HG02588 (cell line): ENCODE results near the gene TPMT.

Source experiments
- ATAC-seq: cut with Tn5 transposase; IDR thresholded peaks from one replicate; pipeline ENCODE4 v1.9.1; 2021; ENCODE audit warnings: mild to moderate bottlenecking, moderate library complexity; ENCODE audit not compliant: unreplicated experiment

Gene TPMT

GRCh38 chr6:18119236-18119635 is 35.6 kb downstream of the TPMT start:
- no peak for ATAC-seq

- no peak for ATAC-seq
Measured at GRCh38 chr6:18118330-18118729, 36.5 kb downstream of the TPMT start.

- no peak for ATAC-seq
Measured at GRCh38 chr6:18117136-18117535, 37.7 kb downstream of the TPMT start.

DNA sequence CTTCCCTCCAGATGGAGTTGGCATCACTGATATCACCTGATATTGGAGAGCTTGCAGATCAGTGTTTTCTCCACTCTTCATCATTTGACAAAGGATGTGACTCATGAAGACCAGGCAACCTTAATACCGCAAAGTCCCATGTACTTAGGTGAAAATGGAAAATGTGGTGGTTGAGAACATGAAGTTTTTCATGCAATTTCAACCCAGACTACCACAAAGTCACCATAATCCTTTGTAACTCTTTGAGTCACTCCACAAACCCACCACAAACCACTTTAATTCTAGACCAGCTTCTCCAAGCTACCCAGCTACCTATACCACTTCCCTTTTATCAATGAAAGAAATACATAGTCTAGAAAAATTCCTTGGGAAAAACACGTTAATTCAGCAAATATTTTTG is 39.5 kb downstream of the TPMT start:
- ATAC-seq = no peak

DNA sequence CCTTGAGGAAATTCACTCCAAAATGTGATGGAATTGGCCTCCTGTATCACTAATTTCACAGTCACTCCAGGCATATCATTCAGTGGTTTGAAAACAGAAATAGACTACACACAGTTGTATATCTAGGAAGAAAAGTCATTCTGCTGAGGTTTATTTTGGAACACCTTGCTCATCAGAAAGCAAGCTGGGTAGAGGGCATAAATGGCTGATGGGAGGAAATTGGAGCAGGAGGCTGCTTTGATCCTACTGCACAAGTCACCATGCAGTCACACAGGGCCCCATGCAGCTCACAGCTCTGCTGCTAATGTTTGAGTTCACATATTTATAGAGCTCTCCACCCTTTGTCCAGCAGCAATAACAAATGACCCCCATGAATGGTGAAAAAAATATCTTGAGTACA is 44.7 kb downstream of the TPMT start:
- ATAC-seq = no peak

GRCh38 chr6:18107061-18107460 is 47.8 kb downstream of the TPMT start:
- ATAC-seq = no peak

DNA sequence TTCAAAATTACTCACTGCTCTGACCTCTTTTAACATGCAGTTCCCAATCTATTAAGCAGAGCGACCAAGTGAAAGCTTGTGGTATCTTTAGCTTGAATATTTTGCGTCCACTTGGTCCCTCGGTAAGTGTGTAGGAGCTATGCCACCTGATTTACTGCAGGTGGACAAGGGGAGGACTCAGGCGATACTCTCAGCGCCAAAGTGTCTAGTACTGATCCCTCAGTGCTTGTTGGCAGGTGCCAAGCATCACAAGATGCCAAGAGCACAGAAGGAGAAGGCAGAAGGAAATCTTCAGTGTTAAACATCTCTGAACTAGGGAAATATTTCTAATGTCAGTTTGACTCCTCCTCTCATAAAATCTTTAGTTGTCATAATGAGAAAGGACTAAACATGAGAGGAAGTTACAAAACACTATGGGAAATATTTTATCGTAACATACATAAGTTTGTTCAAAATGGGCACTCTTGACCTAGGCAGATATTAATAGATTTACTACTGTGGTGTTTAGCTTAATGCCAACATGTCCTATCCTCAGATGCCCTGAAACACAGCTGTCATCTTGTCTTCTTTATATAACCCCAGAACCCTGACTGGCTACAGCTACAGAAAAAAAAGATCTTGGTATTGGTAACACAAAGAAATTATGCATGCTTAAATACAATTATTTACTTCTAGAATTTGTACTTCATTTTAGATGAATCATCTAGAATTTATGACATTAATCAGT is 51.9 kb downstream of the TPMT start:
- ATAC-seq = no peak

- ATAC-seq = no peak
Measured at GRCh38 chr6:18101873-18102272, 53.0 kb downstream of the TPMT start.

DNA sequence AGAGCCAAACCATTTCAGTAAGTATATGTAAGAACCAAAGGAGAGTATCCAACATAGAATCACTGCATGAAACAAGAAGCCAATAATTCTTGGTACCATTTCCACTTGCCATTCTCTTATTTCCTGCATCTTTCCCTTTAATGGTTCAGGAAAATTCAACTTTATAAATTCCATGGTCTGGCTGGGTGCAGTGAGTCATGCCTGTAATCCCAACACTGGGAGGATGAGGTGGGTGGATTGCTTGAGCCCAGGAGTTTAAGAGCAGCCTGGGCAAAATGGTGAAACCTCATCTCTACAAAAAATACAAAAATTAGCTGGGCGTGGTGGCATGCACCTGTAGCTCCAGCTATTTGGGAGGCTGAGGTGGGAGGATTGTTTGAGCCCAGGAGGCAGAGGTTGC is 53.6 kb downstream of the TPMT start:
- ATAC-seq = no peak

DNA sequence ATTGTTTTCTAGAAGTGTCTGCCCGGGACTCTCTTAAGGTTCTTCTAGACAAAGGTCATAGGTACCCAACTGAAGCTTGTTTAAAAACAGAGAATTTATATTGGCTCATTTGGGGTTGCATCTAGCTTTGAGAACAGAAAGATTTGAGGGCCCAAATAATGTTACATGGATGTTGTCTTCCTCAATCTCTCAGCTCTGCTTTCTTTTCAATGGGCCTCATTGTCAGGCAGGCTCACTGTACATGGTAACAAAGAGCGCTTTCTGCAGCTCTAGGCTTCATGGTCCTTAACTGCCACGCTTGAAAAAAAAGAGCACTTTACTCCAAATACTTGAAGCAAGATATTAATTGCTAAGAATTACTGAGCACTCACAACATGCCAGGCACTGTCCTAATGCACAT is 54.6 kb downstream of the TPMT start:
- ATAC-seq = no peak

- ATAC-seq = no peak
Measured at GRCh38 chr6:18099511-18099910, 55.4 kb downstream of the TPMT start.

- ATAC-seq = no peak
Measured at GRCh38 chr6:18096423-18096822, 58.5 kb downstream of the TPMT start.

DNA sequence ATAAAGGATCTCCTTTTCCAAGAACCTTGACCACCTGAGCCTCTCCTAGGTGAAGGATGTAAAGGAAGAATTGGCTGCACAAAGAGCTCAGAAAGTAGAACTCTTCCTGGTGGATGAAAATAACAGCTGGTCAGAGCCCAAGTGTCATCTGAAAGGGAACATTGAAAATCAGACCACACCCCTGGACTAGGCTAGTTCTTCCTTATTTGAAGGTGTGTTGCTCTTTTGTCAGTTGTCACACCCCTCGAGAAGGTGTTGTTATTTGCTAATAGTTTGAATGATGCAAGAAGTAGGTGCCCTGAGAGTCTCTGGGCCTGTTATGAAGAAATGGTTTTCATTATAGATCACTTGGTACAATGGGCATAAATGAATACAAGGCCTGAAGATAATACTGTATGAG is 63.5 kb downstream of the TPMT start:
- ATAC-seq = no peak

- ATAC-seq = no peak
Measured at GRCh38 chr6:18090349-18090786, 64.5 kb downstream of the TPMT start.

- no peak for ATAC-seq
Measured at GRCh38 chr6:18088419-18089296, 66.2 kb downstream of the TPMT start.

DNA sequence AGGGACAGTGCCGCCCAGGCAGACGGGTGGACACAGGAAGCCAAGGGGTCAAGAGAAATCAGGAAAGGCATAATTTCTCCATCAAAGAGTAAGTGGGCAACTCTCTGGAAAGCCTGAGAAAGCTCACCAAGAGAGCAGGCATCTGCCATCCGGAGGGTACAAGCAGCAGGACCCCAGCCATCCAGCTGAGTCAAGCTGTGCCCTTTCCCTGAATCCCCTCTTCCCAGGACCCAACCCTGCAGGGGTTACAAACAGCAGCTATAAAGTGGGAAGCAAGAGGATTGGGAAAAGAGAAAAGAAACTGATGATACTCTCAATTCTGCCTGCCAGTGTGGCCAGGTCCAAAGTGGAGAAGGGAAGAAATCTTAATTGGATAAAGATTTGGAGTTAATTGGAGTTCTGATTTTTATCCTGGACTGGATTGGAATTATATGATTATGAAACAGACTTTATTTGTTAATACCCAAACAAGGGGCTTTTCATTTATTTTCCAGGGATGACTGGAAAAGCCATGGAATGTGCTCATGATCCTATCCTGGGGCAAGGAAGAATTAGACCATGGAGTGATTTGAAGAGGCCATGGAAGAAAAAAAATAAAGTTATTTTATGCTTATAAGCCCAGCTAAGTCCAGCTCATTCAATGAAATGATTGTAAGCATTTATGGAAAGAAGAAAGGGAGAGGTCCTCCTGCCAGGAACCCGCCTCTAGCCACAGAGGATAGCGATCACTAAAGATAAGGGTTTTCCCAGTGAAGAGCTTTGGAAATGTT is 67.3 kb downstream of the TPMT start:
- ATAC-seq = no peak

GRCh38 chr6:18081025-18081668 is 73.7 kb downstream of the TPMT start:
- ATAC-seq = no peak

GRCh38 chr6:18080544-18080943 is 74.3 kb downstream of the TPMT start:
- no peak for ATAC-seq

GRCh38 chr6:18078866-18079265 is 76.0 kb downstream of the TPMT start:
- no peak for ATAC-seq
